Stimulated activated CD4-positive, alpha-beta T cell treated with anti-CD3 and anti-CD28 coated beads, Interleukin-2, amount 100 ng/mL, for 24 hours (primary cell): Measurements from ENCODE around the gene HOXC11.

Experiments used
- DNase-seq, 2 donors: peaks; one replicate each; pipeline ENCODE4 v3.0.0-alpha.2; 2020

HOXC11 gene

DNA sequence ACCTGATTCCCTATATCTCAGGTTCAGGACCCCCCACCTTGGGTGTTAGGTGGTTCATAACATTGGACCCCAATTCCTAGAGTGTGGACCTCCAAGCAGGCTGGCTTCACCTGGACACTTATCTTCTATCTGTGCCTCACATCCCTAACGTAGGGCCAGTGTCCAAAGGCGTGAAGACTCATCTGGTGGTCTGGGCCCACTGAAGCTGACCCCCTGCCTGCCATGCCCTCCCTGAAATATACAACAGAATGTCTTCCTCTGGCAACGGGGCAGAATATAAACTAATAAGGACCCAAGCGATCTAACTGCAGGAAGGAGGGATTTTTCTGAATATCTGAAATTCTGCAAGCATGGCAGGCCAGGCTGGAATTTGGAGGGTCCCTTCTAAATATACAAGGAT, 28.7 kb upstream of the HOXC11 start:
- no peak for DNase-seq

DNA sequence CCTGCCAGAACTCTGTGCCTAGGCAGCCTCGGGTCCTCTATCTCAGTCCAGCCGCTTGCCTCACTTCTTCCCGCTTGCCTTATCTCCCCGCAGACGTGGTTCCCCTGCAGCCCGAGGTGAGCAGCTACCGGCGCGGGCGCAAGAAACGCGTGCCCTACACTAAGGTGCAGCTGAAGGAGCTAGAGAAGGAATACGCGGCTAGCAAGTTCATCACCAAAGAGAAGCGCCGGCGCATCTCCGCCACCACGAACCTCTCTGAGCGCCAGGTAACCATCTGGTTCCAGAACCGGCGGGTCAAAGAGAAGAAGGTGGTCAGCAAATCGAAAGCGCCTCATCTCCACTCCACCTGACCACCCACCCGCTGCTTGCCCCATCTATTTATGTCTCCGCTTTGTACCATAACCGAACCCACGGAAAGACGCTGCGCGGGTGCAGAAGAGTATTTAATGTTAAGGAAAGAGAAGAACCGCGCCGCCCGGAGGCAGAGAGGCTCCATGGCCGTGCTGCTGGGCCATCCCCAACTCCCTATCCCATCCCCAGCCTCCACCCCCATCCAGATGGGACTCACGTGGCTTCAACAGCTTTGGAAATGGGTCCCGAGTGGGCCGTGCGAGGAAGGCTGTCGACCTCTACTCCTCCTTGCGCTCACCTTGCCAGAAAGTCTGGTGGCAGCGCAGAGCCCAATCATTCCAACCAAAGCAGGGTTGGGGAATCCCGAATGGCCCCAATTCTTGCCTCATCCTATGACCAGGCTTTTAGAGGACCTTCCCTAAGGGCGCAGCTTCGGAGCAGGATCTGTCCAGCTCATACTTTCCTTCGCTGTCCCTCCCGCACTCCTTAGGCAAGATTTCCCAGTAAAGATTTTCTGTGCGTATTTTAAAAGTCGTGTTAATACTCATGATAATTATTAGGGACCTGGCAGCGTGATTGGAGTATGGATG, 27.7 kb upstream of the HOXC11 start:
- DNase-seq: no peak

DNA sequence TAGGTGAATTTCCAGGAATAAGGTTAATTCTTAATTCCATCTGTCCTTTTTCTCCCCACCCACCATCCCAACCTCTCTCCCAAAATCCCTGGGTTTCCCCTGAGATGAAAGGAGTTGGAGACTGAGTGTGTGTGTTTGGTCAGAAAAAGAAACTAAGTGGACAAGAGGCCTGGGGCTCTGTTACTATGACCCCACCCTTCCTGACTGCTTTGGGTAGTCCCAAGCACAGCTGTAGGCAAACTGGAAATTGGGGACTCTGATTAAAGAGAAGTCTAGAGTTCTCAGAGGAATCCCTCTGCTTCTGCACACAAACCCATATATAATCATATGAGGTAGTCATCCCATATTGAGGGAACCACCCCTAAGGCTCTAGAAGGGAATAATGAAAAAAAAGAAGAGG, 25.2 kb upstream of the HOXC11 start:
- no peak for DNase-seq

GRCh38 chr12:53948650-53949593, 24.0 kb upstream of the HOXC11 start:
- no peak for DNase-seq

DNA sequence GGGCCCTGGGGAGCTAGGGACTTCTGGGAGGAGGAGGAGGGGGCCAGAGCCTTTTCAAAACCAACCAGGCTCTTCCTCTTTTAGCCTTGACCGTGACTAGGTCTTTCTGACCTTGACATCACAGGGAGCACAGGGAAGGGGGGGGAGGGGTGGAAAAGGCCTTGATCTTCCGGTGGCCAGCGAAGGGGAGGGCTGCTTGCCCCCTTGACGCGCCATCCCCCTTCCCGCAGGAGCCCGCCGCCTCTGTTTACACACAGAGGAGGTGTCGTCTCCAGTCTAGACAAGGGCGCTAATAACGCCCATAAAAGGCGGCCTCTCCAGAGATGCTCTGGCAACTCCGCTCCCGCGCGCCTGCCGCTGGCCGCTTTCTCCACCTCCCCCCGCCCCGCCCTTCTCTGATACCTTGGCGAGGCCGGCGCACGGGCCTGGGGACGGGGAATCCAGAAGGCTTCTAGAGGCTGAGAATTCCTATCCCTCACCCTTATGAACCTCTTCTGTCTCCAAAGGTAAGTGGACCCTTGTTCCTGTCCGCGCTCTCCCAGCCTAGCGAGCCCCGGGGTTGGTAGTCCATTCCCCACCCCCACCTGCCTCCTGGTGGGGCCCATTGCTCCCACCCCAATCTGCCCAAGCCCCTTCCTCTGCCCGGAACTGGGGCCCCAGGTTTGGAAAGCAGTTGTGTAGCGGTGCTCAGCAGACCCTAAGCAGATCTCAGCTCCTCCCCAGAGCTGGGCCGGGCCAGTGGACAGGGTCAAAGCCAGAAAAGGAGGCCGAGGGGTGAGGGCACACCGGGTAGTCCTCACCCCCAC, 23.1 kb upstream of the HOXC11 start:
- no peak for DNase-seq

DNA sequence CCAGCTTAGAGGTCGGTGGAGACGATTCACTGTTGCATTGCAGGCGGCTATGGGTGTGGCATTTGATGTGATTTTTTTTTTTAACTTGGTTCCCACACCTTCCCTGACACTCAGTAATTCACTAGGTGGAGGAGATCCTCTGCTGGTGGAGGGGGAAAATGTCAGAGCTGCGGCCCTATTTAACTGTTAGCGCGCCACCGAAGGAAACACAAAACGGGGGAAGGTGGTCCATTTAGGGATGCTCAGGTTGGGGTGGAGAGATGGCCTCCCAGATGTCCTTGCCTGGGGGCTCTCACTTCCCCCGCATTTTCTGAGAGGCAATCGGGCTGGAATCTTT, 22.5 kb upstream of the HOXC11 start:
- no peak for DNase-seq

- DNase-seq: no peak
Observed at GRCh38 chr12:53950789-53951576, 21.9 kb upstream of the HOXC11 start.

- no peak for DNase-seq
Observed at GRCh38 chr12:53951577-53952334, 21.2 kb upstream of the HOXC11 start.

GRCh38 chr12:53952335-53952694, 20.6 kb upstream of the HOXC11 start:
- DNase-seq: no peak

GRCh38 chr12:53952871-53953734, 19.8 kb upstream of the HOXC11 start:
- no peak for DNase-seq

DNA sequence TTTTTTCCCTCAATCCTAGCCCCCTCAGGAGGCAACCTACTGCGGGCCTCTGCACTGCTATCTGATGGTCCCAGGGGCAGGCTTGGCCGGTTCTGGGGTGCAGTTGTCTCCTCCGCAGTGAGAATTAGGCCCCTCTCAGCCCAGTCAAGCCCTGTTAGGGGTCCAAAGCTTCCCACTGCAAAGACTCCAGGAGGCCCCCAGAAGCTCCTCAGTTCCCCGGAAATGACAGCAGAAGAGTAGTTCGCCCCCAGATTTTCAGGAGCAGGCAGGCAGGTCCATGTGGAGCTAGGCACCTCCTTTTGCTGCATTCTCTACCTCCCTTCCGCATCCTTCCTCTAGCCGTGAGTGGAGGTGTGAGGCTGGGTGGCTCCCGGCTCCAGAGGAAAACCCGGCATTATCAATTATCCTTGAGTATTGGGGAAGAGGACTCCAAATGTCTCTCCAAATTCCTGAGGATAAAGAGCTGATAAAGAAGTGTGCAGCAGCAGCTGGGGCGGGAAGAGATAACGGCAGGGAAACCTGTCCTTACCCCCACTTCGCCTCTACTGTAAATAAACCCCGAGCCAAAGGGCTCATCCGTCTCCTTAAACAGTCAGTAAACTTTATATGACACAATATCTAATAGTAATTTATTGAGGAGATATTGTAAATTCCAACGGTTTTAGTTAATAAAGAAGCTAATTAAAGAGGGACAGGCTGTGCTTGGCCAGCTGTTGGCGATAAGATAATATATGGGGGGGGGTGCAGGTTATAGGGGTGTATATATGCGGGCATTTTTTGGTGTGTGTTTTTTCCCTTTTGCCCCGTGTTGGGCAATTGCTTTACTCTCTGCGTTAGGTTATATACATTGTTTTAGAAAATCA, 18.9 kb upstream of the HOXC11 start:
- DNase-seq: no peak

DNA sequence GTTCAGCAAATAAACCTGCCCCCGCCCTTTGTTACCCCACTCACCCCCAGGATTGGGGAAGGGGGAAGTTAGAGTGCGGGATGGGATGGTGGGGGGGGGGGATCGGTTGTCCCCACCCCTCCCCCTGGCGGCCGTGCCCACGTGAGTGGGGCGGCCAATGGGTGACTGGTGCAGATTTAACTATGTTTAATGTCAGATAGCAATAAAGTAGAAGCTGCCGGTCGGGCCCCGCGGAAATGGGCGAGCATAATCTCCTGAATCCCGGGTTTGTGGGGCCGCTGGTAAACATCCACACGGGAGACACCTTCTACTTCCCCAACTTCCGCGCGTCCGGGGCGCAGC, 18.3 kb upstream of the HOXC11 start, which contains the start of gene HOXC12:
Gene HOXC12 (plus strand): TSS at position 210 of the 342 bp plus-strand sequence. CDS start 27 bp downstream, at position 237.
- no peak for DNase-seq

DNA sequence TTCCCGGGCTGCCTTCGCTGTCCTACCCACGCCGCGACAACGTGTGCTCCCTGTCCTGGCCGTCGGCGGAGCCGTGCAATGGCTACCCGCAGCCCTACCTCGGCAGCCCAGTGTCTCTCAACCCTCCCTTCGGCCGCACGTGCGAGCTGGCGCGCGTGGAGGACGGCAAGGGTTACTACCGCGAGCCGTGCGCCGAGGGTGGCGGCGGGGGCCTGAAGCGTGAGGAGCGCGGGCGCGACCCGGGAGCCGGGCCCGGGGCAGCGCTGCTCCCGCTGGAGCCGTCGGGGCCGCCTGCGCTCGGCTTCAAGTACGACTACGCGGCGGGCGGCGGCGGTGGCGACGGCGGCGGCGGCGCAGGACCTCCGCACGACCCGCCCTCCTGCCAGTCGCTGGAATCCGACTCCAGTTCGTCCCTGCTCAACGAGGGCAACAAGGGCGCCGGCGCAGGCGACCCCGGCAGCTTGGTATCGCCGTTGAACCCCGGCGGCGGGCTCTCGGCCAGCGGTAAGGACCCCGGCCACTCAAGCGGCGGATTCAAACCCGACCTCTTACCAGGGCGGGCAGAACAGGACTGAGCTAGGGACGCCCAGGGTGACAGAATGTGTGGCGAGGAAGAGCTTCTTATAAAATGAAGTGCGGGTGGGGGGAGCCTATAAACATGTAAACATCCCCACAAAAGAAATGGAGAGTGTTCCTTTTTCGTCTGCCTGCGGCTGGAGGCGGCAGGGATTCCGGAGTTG, 17.7 kb upstream of the HOXC11 start:
- DNase-seq: no peak

- no peak for DNase-seq
Observed at GRCh38 chr12:53955776-53956250, 17.1 kb upstream of the HOXC11 start.

DNA sequence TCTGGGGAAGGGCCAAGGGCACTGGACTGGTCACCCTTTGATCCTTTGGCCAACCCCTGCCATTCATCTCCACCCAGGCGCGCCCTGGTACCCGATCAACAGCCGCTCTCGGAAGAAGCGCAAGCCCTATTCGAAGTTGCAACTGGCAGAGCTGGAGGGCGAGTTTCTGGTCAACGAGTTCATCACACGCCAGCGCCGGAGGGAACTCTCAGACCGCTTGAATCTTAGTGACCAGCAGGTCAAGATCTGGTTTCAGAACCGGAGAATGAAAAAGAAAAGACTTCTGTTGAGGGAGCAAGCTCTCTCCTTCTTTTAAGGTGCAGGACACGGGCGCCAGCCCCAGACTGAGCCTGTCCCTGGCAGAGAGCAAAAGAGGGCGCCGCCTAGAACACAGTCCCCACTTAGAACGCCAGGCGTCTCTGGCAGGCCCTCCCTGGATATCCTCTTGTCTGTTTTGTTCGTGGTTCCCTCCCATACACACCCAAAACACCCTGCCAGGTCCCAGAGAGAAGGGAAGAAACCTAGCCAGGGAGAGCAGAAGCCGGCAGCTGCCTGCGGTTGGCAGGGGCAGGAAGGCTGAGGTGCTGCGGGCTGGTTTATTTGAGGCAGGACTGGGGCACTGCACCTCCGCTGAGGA, 16.6 kb upstream of the HOXC11 start:
- no peak for DNase-seq

DNA sequence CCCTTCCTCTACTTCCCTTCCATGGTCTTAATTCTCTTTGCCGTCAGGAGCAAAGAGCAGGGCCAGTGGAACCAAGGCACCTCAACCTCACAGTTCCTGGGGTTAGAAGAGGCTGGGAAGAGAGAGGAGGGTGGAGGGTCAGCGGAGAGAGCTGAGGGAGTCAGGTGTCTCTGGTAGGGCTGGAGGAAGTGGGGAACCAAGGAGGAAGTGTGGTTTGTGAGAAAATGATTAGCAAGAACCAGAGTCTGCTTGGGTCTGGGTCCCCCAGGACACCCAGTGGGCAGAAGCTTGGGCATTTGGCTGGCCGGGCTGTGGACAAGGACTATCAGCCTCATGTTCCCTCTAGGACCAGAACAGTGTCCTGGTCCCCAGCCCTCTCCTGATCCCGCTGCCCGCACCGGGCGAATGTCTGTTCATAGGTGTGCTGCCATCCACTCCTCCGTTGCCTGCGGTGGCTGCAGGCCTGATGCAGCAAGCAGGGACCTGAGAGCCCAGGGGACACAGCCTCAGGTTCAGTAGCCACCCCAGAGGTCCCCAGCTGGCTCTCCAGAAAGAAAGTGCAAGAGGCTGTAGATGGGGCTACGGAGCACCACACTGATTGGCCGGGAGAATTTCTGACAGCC, 15.9 kb upstream of the HOXC11 start:
- no peak for DNase-seq

GRCh38 chr12:53958128-53958527, 14.8 kb upstream of the HOXC11 start:
- DNase-seq: no peak
